GM23248 (cell line): ENCODE results near the gene ACBD7. TPM values are rescaled to one million over a fixed set of nuclear protein-coding genes. Genes with fewer than 3 reads are reported as not detected.

ENCODE experiments used
- DNase-seq: peaks from one replicate; pipeline ENCODE4 v3.0.0-alpha.2; 2015
- H2AFZ ChIP-seq: fragments of 200-600 bp; sonication (generic); 2 replicates; pipeline ENCODE4 v1.6.1; 2016; ENCODE audit warnings: antibody characterized with exemption
- H3F3A ChIP-seq: fragments of 200-600 bp; sonication (generic); 2 replicates; pipeline ENCODE4 v1.6.1; 2016; ENCODE audit warnings: mild to moderate bottlenecking, antibody characterized with exemption, mixed run types; ENCODE audit not compliant: insufficient read depth
- H3K27ac ChIP-seq: fragments of 200-600 bp; sonication (generic); 2 replicates; pipeline ENCODE4 v1.5.1; 2016; ENCODE audit warnings: mild to moderate bottlenecking
- H3K27me3 ChIP-seq: fragments of 200-600 bp; sonication (generic); replicated peaks from 2 replicates; pipeline ENCODE4 v1.6.1; 2016; ENCODE audit warnings: mild to moderate bottlenecking; ENCODE audit not compliant: insufficient read depth
- H3K36me3 ChIP-seq: fragments of 200-600 bp; sonication (generic); 2 replicates; pipeline ENCODE4 v1.6.1; 2016; ENCODE audit warnings: low read depth, mild to moderate bottlenecking
- H3K4me1 ChIP-seq: fragments of 200-600 bp; sonication (generic); 2 replicates; pipeline ENCODE4 v1.6.1; 2016; ENCODE audit warnings: mild to moderate bottlenecking; ENCODE audit not compliant: insufficient read depth
- H3K4me2 ChIP-seq: fragments of 200-600 bp; sonication (generic); one replicate; pipeline ENCODE4 v1.6.1; 2016; ENCODE audit warnings: mild to moderate bottlenecking; ENCODE audit not compliant: unreplicated experiment
- H3K4me3 ChIP-seq: fragments of 200-600 bp; sonication (generic); 2 replicates; pipeline ENCODE4 v1.5.1; 2016; ENCODE audit warnings: mild to moderate bottlenecking
- H3K79me2 ChIP-seq: fragments of 200-600 bp; sonication (generic); 2 replicates; pipeline ENCODE4 v1.6.1; 2016; ENCODE audit warnings: mild to moderate bottlenecking; ENCODE audit not compliant: insufficient read depth
- H3K9ac ChIP-seq: fragments of 200-600 bp; sonication (generic); 2 replicates; pipeline ENCODE4 v1.6.1; 2016; ENCODE audit warnings: mild to moderate bottlenecking
- H3K9me2 ChIP-seq: fragments of 200-600 bp; sonication (generic); 2 replicates; pipeline ENCODE4 v1.6.1; 2016; ENCODE audit warnings: mixed run types, mild to moderate bottlenecking, moderate library complexity; ENCODE audit not compliant: insufficient read depth
- H3K9me3 ChIP-seq: fragments of 200-600 bp; sonication (generic); one replicate; pipeline ENCODE4 v1.6.1; 2017; ENCODE audit warnings: low read depth
- H4K20me1 ChIP-seq: fragments of 200-600 bp; sonication (generic); 2 replicates; pipeline ENCODE4 v1.6.0; 2016; ENCODE audit not compliant: insufficient read depth
- EZH2 ChIP-seq: fragments of 200-600 bp; sonication (generic); IDR thresholded peaks from 2 replicates; pipeline ENCODE4 v1.6.1; 2018; ENCODE audit warnings: antibody characterized with exemption, mild to moderate bottlenecking; ENCODE audit not compliant: insufficient read depth, poor library complexity, severe bottlenecking
- EZH2phosphoT487 ChIP-seq: fragments of 200-600 bp; sonication (generic); IDR thresholded peaks from 2 replicates; pipeline ENCODE4 v1.6.1; 2018; ENCODE audit warnings: antibody characterized with exemption, moderate library complexity, mild to moderate bottlenecking, low read depth; ENCODE audit not compliant: insufficient read depth
- WGBS, 2 experiments: methylation state at CpG; one replicate each; pipeline ENCODE4 v1.1.6; 2015 to 2017; ENCODE audit warnings: low lambda C conversion rate in 2 of 2, low coverage in 1 of 2; ENCODE audit errors: missing lambda C conversion rate in 2 of 2; 5-methylcytosine and 5-hydroxymethylcytosine counted together
- in situ Hi-C: fragments of 300-500 bp; cut with MboI; formaldehyde crosslinking; loops from 2 replicates; pipeline ENCODE4 v1.15.0; 2020
- polyA plus RNA-seq: library from polyadenylated mRNA; unstranded; fragments of >200 nt; fragmentation: Nextera tagmentation; extraction: Ambion mirVana; gene quantifications from 2 replicates; pipeline ENCODE4 v1.2.1, GENCODE V29; 2016
- total RNA-seq: library from RNA; depleted of rRNA; stranded (reverse); fragments of >200 nt; shearing (Covaris generic); gene quantifications from 2 replicates; pipeline ENCODE4 v1.2.3, GENCODE V29; 2014

ACBD7 gene
- total and polyA plus RNA-seq, 2 experiments from 2014 or later: 0.11 TPM; not detected in 1

DNA sequence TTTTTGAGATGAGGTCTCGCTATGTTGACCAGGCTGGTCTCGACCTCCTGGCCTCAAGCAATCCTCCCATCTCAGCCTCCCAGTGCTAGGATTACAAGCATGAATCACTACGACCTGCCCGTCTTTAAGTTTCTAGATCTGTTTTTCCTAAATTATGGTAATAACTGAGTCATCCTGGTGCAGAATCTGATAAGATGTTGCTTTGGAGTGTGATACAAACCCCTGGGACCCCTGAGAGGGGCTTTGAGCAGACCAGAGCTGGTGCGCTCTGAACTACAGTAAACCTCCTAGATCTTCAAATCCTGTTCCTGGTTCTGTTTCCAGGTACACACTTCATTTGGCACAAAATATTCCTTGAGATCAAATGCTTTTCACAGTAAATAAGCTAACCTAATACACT lies 42.8 kb upstream of the ACBD7 start:
- no peaks in the 10 kb centered on the region for H3K27me3 ChIP-seq
- H3F3A ChIP-seq: peaks cover 6% of the 10 kb centered on the region; the same call in 1 of the 2 replicates
- no peak overlapping the region for H3K9ac ChIP-seq
- in situ Hi-C loops: no loop called here
- H3K4me1 ChIP-seq: no peaks in the 10 kb centered on the region
- DNase-seq: no peak
- no peaks in the 10 kb centered on the region for H4K20me1 ChIP-seq
- no peak for TF ChIP-seq EZH2phosphoT487
- TF ChIP-seq EZH2: no peak
- H3K9me2 ChIP-seq: no peaks in the 10 kb centered on the region
- H3K4me2 ChIP-seq: no peak overlapping the region
- no peaks in the 10 kb centered on the region for H3K9me3 ChIP-seq
- 95 to 97% methylated on average over 5 of the region's 5 CpGs for WGBS, 2 experiments
- H3K27ac ChIP-seq: no peak overlapping the region
- H2AFZ ChIP-seq: no peak overlapping the region
- H3K36me3 ChIP-seq: peaks cover 56% of the 10 kb centered on the region
- no peak overlapping the region for H3K4me3 ChIP-seq
- H3K79me2 ChIP-seq: no peaks in the 10 kb centered on the region

- Histone ChIP-seq H3K36me3 (peaks cover 10% of the 10 kb centered on the region; the same call in 1 of the 2 replicates), H3K4me3 (no peak overlapping the region), H3K9ac (no peak overlapping the region), H4K20me1 (no peaks in the 10 kb centered on the region), H3K9me2 (no peaks in the 10 kb centered on the region), H3K9me3 (no peaks in the 10 kb centered on the region), H2AFZ (no peak overlapping the region), H3K27me3 (no peaks in the 10 kb centered on the region), H3K79me2 (no peaks in the 10 kb centered on the region), H3K4me2 (no peak overlapping the region), H3K4me1 (peaks cover 37% of the 10 kb centered on the region), H3F3A (peaks cover 38% of the 10 kb centered on the region), H3K27ac (no peak overlapping the region)
- no peak for DNase-seq
- 95 to 98% methylated on average over 3 of the region's 3 CpGs for WGBS, 2 experiments
- in situ Hi-C loops: loop anchor here (25.0 kb wide), 1 partner anchor 613 kb away; no protein-coding TSS in a partner anchor
- no peak for TF ChIP-seq EZH2
- TF ChIP-seq EZH2phosphoT487: no peak
These were observed 36.3 kb upstream of the ACBD7 start for GRCh38 chr10:15124908-15125307.

- Histone ChIP-seq H2AFZ (no peak overlapping the region), H3K36me3 (peaks cover 10% of the 10 kb centered on the region; the same call in 1 of the 2 replicates), H3K27ac (peak overlapping the region; percentile 36), H3F3A (peaks cover 38% of the 10 kb centered on the region), H3K9ac (no peak overlapping the region), H3K79me2 (no peaks in the 10 kb centered on the region), H3K4me3 (no peak overlapping the region), H3K4me1 (peaks cover 37% of the 10 kb centered on the region), H3K9me3 (no peaks in the 10 kb centered on the region), H4K20me1 (no peaks in the 10 kb centered on the region), H3K9me2 (no peaks in the 10 kb centered on the region), H3K4me2 (no peak overlapping the region), H3K27me3 (no peaks in the 10 kb centered on the region)
- 97 to 98% methylated on average over 9 of the region's 9 CpGs for WGBS, 2 experiments
- in situ Hi-C loops: loop anchor here (25.0 kb wide), 1 partner anchor 612 kb away; no protein-coding TSS in a partner anchor
- DNase-seq: no peak
- TF ChIP-seq EZH2 (no peak), EZH2phosphoT487 (no peak)
These were observed 35.6 kb upstream of the ACBD7 start for GRCh38 chr10:15124190-15124589.

GRCh38 chr10:15123749-15124184 lies 35.2 kb upstream of the ACBD7 start:
- Histone ChIP-seq H3K27ac (peak overlapping the region; percentile 36), H3K4me1 (peaks cover 37% of the 10 kb centered on the region), H3K4me2 (no peak overlapping the region), H3K79me2 (no peaks in the 10 kb centered on the region), H3F3A (peaks cover 38% of the 10 kb centered on the region), H3K27me3 (no peaks in the 10 kb centered on the region), H3K9me2 (no peaks in the 10 kb centered on the region), H4K20me1 (no peaks in the 10 kb centered on the region), H3K36me3 (peaks cover 14% of the 10 kb centered on the region; the same call in 1 of the 2 replicates), H2AFZ (no peak overlapping the region), H3K9me3 (no peaks in the 10 kb centered on the region), H3K4me3 (no peak overlapping the region), H3K9ac (no peak overlapping the region)
- no peak for TF ChIP-seq EZH2
- no peak for TF ChIP-seq EZH2phosphoT487
- peak; percentile 79 for DNase-seq
- in situ Hi-C loops: loop anchor here (25.0 kb wide), 1 partner anchor 611 kb away; no protein-coding TSS in a partner anchor
- WGBS, 2 experiments: 20 to 25% methylated on average over 3 of the region's 3 CpGs
